ENCODE results near the gene GABPB1.

The GABPB1 gene

GRCh38 chr15:50304836-50305235 is 50.2 kb downstream of the GABPB1 start:
- no peak overlapping the region for H3K27ac ChIP-seq
- no peak for TF ChIP-seq CTCF (IDR thresholded peaks at IDR 0.05)
- no peak overlapping the region for H3K4me3 ChIP-seq
- DNase-seq (ENCODE audit: low spot score) = no peak

GRCh38 chr15:50302581-50302980 is 52.4 kb downstream of the GABPB1 start:
- no peak for TF ChIP-seq CTCF (IDR thresholded peaks at IDR 0.05)
- DNase-seq (ENCODE audit: low spot score) = no peak
- H3K4me3 ChIP-seq = no peak overlapping the region
- no peak overlapping the region for H3K27ac ChIP-seq

GRCh38 chr15:50298340-50298739 is 56.7 kb downstream of the GABPB1 start:
- TF ChIP-seq CTCF (IDR thresholded peaks at IDR 0.05) = no peak
- Histone ChIP-seq H3K27ac (no peak overlapping the region), H3K4me3 (no peak overlapping the region)
- DNase-seq (ENCODE audit: low spot score) = no peak

GRCh38 chr15:50295966-50296365 is 59.0 kb downstream of the GABPB1 start:
- Histone ChIP-seq H3K4me3 (no peak overlapping the region), H3K27ac (no peak overlapping the region)
- no peak for DNase-seq (ENCODE audit: low spot score)
- TF ChIP-seq CTCF (IDR thresholded peaks at IDR 0.05) = no peak

GRCh38 chr15:50289749-50290148 is 65.2 kb downstream of the GABPB1 start:
- Histone ChIP-seq H3K4me3 (no peak overlapping the region), H3K27ac (no peak overlapping the region)
- no peak for DNase-seq (ENCODE audit: low spot score)
- no peak for TF ChIP-seq CTCF (IDR thresholded peaks at IDR 0.05)

GRCh38 chr15:50287324-50288116 is 67.5 kb downstream of the GABPB1 start:
- H3K4me3 ChIP-seq = no peak overlapping the region
- DNase-seq (ENCODE audit: low spot score) = no peak
- H3K27ac ChIP-seq = no peak overlapping the region
- no peak for TF ChIP-seq CTCF (IDR thresholded peaks at IDR 0.05)

GRCh38 chr15:50281427-50281826 is 73.6 kb downstream of the GABPB1 start:
- no peak for DNase-seq (ENCODE audit: low spot score)
- H3K27ac ChIP-seq = no peak overlapping the region
- no peak for TF ChIP-seq CTCF (IDR thresholded peaks at IDR 0.05)

More at GRCh38 chr15:50281427-50281826, 73.6 kb downstream of the GABPB1 start:
- H3K4me3 ChIP-seq = no peak overlapping the region
